Erythroblast (primary cell): ENCODE data around the gene CEP20.

ENCODE experiments used
- GATA1 ChIP-seq: IDR thresholded peaks from 2 replicates; pipeline ENCODE4 v1.6.1; 2011; ENCODE audit warnings: low read depth, mild to moderate bottlenecking, control low read depth, low read length, moderate library complexity
- POLR2A ChIP-seq: IDR thresholded peaks from 2 replicates; pipeline ENCODE4 v1.6.1; 2011; ENCODE audit warnings: mild to moderate bottlenecking, low read length

DNA sequence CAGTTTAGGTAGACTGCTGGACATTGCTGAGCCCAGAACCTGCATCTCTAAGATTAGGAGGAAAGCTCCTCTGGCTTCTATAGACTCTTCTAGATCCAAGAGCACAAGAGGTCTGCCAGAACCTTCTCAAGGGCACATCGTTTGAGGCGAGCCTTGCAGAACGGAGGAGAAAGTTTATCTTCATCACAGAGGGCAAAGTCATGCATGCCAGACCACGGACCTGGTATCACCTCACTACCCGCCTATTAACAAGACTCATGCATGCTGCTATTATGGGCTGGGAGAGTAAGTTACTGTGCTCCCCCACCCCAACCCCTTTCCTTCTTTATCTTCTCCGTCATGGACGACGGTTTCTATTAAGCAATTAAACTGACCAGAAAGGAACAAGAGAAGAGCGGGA, 54.9 kb downstream of the CEP20 start:
- no peak for TF ChIP-seq POLR2A
- TF ChIP-seq GATA1, result no peak
